ENCODE data around the gene C9orf152. TPM values are rescaled to one million over a fixed set of nuclear protein-coding genes. Genes with fewer than 3 reads are reported as not detected.
"Not testable (repeated sequence)": the region's sequence is repeated elsewhere in the genome, so short reads cannot be mapped to it uniquely, and the experiment has no call there.

Gene C9orf152
- total RNA-seq, 1 donor, result not detected

GRCh38 chr9:110197330-110198187 lies 10.4 kb downstream of the C9orf152 start:
- Histone ChIP-seq H3K9me3 (ENCODE audit: low read depth, low read length) (no peaks in the 10 kb centered on the region), H3K4me1 (ENCODE audit: insufficient read depth, low read length) (no peaks in the 10 kb centered on the region), H3K4me3 (ENCODE audit: low read length) (no peak overlapping the region), H3K27me3 (ENCODE audit: insufficient read depth, low read length) (no peaks in the 10 kb centered on the region)

DNA sequence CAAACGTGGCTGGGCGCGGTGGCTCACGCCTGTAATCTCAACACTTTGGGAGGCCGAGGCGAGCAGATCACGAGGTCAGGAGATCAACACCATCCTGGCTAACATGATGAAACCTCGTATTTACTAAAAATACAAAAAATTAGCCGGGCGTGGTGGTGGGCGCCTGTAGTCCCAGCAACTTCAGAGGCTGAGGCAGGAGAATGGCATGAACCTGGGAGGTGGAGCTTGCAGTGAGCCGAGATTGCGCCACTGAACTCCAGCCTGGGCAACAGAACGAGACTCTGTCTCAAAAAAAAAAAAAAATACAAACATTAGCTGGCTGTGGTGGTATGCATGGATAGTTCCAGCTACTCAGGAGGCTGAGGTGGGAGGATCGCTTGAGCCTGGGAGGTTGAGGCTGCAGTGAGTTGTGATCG lies 11.9 kb downstream of the C9orf152 start:
- not testable (repeated sequence) for H3K4me1 ChIP-seq (ENCODE audit: insufficient read depth, low read length); H3K4me3 ChIP-seq (ENCODE audit: low read length); H3K9me3 ChIP-seq (ENCODE audit: low read depth, low read length); H3K27me3 ChIP-seq (ENCODE audit: insufficient read depth, low read length)

- Histone ChIP-seq H3K4me3 (ENCODE audit: low read length) (no peak overlapping the region), H3K9me3 (ENCODE audit: low read depth, low read length) (no peaks in the 10 kb centered on the region), H3K27me3 (ENCODE audit: insufficient read depth, low read length) (no peaks in the 10 kb centered on the region), H3K4me1 (ENCODE audit: insufficient read depth, low read length) (peaks cover 5% of the 10 kb centered on the region)
Observed at GRCh38 chr9:110192531-110193261, 15.3 kb downstream of the C9orf152 start.

- Histone ChIP-seq H3K9me3 (ENCODE audit: low read depth, low read length) (no peaks in the 10 kb centered on the region), H3K4me3 (ENCODE audit: low read length) (no peak overlapping the region), H3K27me3 (ENCODE audit: insufficient read depth, low read length) (no peaks in the 10 kb centered on the region), H3K4me1 (ENCODE audit: insufficient read depth, low read length) (peaks cover 5% of the 10 kb centered on the region)
Observed at GRCh38 chr9:110191615-110192014, 16.3 kb downstream of the C9orf152 start.

- Histone ChIP-seq H3K4me1 (ENCODE audit: insufficient read depth, low read length) (peaks cover 5% of the 10 kb centered on the region), H3K4me3 (ENCODE audit: low read length) (no peak overlapping the region), H3K9me3 (ENCODE audit: low read depth, low read length) (no peaks in the 10 kb centered on the region), H3K27me3 (ENCODE audit: insufficient read depth, low read length) (no peaks in the 10 kb centered on the region)
Observed at GRCh38 chr9:110189559-110190320, 18.2 kb downstream of the C9orf152 start.

DNA sequence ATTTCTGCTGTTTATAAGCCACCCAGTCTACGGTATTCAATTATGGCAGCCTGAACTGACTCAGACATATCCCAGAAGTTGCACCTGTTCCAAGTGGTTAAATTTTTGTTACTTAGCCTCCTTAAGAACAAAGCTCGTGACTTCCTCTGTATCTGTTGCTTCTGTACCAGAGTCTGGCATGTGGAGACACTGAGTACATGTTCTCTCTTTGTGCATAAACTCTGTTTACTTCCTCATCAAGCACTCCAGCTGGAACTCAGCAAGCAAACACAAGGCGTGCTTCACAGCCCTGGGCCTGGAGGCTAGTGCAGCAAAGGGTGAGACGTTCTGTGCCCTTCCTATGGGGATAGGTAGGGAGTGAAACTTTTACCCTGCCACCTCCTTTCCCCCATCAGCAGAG lies 19.0 kb downstream of the C9orf152 start:
- Histone ChIP-seq H3K4me1 (ENCODE audit: insufficient read depth, low read length) (peaks cover 5% of the 10 kb centered on the region), H3K27me3 (ENCODE audit: insufficient read depth, low read length) (no peaks in the 10 kb centered on the region), H3K4me3 (ENCODE audit: low read length) (no peak overlapping the region), H3K9me3 (ENCODE audit: low read depth, low read length) (no peaks in the 10 kb centered on the region)

DNA sequence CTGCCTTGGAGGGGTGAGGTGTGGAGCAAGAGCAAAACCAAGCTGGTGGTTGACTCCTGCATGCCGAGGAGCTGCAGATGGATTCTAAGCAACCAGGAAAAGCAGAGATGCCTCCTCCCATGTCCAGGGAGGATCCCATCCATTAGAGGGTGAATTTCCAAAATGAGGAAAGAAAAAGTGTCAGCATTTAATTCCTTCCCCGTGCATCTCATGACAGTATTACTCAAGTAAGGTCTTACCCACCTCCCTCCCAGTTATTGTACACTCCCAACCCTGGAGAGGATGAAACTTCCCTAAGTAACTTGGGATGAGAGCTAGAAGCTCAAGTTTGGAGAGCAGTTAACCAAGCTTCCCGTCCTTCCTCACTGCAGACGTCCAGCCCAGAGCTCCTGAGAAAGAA lies 19.9 kb downstream of the C9orf152 start:
- Histone ChIP-seq H3K4me1 (ENCODE audit: insufficient read depth, low read length) (peaks cover 5% of the 10 kb centered on the region), H3K27me3 (ENCODE audit: insufficient read depth, low read length) (no peaks in the 10 kb centered on the region), H3K9me3 (ENCODE audit: low read depth, low read length) (no peaks in the 10 kb centered on the region), H3K4me3 (ENCODE audit: low read length) (no peak overlapping the region)

GRCh38 chr9:110187126-110187525 lies 20.8 kb downstream of the C9orf152 start:
- Histone ChIP-seq H3K4me3 (ENCODE audit: low read length) (no peak overlapping the region), H3K4me1 (ENCODE audit: insufficient read depth, low read length) (peaks cover 5% of the 10 kb centered on the region), H3K27me3 (ENCODE audit: insufficient read depth, low read length) (no peaks in the 10 kb centered on the region), H3K9me3 (ENCODE audit: low read depth, low read length) (no peaks in the 10 kb centered on the region)

DNA sequence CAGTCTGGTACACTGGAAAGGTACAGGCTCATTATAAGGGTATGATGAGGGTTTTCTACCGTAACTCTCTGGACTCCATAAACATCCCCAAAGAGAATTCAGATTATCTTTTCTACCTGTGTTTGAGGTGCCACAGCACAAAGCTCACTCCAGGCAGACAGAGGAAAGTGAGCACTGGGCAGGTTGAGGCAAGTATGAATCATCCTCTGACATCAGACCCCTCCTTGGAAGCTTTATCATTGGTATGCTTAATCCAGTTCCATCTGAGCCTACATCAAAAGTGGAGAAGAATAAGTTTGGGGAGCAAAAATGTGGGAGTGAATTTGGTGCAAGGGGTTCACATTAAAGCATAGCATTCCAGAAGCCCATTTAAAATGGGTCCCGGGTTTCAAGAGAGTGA lies 21.7 kb downstream of the C9orf152 start:
- no peak overlapping the region for H3K4me3 ChIP-seq (ENCODE audit: low read length)
- peaks cover 5% of the 10 kb centered on the region for H3K4me1 ChIP-seq (ENCODE audit: insufficient read depth, low read length)
- H3K27me3 ChIP-seq (ENCODE audit: insufficient read depth, low read length), result no peaks in the 10 kb centered on the region
- H3K9me3 ChIP-seq (ENCODE audit: low read depth, low read length), result no peaks in the 10 kb centered on the region

- Histone ChIP-seq H3K27me3 (ENCODE audit: insufficient read depth, low read length) (no peaks in the 10 kb centered on the region), H3K9me3 (ENCODE audit: low read depth, low read length) (no peaks in the 10 kb centered on the region), H3K4me1 (ENCODE audit: insufficient read depth, low read length) (peaks cover 5% of the 10 kb centered on the region), H3K4me3 (ENCODE audit: low read length) (no peak overlapping the region)
Observed at GRCh38 chr9:110185806-110186205, 22.2 kb downstream of the C9orf152 start.

- Histone ChIP-seq H3K4me1 (ENCODE audit: insufficient read depth, low read length) (no peaks in the 10 kb centered on the region), H3K4me3 (ENCODE audit: low read length) (no peak overlapping the region), H3K9me3 (ENCODE audit: low read depth, low read length) (no peaks in the 10 kb centered on the region), H3K27me3 (ENCODE audit: insufficient read depth, low read length) (no peaks in the 10 kb centered on the region)
Observed at GRCh38 chr9:110183208-110184145, 24.5 kb downstream of the C9orf152 start.

DNA sequence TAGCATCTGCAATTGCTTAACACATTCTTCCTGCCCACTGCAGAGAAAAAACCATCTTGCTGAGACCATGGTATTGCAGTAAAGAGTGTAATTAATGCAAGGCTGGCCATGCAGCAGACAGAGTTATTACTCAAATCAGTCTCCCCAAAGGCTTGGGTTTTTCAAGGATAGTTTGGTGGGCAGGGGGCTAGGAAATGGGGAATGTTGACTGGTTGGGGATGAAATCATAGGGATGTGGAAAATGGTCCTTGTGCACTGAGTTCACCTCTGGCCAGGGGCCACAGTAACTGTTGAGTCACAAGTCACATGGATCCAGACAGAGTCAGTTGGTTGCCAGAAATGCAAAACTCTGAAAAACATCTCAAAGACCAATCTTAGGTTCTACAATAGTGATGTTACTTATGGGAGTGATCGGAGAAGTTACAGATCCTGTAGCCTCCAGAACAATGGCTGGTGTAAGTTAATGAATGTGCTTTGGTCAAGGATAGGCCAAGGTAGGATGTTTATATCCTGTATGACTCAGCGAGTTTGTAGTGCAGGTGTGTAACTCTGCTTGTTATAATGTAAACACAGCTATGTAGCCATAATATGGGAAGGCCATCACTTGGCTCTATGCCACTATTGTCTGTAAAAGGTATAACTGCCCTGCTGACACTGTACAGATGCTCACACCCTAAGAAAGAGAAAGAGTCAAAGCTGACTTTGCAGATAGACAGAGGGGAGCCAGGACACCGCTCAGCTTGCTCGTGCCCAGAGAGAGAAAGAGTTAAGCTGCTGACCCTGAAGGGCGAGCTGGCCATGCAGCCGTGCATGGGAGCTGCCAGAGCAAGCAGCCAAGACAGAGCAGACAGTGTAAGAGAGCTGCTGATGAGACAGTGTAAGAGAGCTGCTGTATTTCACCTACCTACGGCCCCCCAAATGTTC lies 27.2 kb downstream of the C9orf152 start:
- Histone ChIP-seq H3K27me3 (ENCODE audit: insufficient read depth, low read length) (no peaks in the 10 kb centered on the region), H3K9me3 (ENCODE audit: low read depth, low read length) (no peaks in the 10 kb centered on the region), H3K4me3 (ENCODE audit: low read length) (no peak overlapping the region), H3K4me1 (ENCODE audit: insufficient read depth, low read length) (no peaks in the 10 kb centered on the region)

DNA sequence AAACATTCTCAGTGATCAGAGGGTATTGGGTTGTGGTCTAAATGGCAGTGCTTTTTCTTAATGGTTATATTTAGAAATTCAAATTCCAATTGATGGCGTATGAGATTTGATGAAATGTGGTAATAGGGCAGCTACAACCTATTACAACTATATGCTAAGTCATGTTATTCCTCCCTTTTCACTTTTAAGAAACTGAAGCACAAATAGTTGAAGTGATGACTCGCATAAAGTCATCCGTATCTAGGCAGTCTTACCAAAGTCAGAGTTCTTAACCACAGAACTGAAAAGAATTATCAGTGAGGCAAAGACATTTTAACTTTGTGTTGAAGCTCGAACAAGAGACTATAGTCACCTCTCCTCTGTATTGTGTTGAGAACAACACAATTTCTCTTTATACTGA lies 28.2 kb downstream of the C9orf152 start:
- Histone ChIP-seq H3K9me3 (ENCODE audit: low read depth, low read length) (no peaks in the 10 kb centered on the region), H3K4me3 (ENCODE audit: low read length) (no peak overlapping the region), H3K27me3 (ENCODE audit: insufficient read depth, low read length) (no peaks in the 10 kb centered on the region), H3K4me1 (ENCODE audit: insufficient read depth, low read length) (no peaks in the 10 kb centered on the region)
